RCC 7860 (cell line): Measurements from ENCODE around the gene RNF41.

ENCODE experiments used
- DNase-seq: peaks from one replicate; pipeline ENCODE4 v3.0.0-alpha.2; 2015; ENCODE audit warnings: low spot score
- FAIRE-seq: peaks from 2 replicates; lab custom pipeline; 2012; peaks lifted over from hg19 to GRCh38; lab: Jason Lieb, UNC

The RNF41 gene

DNA sequence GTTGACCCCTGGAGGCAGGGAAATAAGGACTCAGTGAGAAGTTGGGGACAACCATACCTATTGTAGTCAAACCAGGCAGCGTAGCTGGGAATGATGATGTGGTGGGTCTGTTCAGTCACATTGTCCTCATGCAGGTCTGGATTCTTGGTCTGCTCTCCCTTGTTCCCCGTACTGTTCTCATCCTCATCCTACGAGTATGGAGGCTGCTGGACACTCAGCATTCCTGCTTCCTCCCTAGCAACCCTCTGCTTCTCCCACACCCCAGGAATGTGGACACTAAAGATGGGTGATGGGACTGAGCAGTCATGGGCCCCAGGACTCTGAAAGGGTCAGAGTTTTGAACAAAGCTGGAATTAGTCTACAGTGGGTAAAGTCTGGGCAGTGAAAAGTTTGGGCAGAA lies 43.4 kb downstream of the RNF41 start:
- no peak for FAIRE-seq
- no peak for DNase-seq

GRCh38 chr12:56172839-56173238 lies 48.9 kb downstream of the RNF41 start:
- FAIRE-seq = no peak

GRCh38 chr12:56169229-56169759 lies 52.4 kb downstream of the RNF41 start:
- no peak for DNase-seq

More at GRCh38 chr12:56172839-56173238, 48.9 kb downstream of the RNF41 start:
- no peak for DNase-seq

DNA sequence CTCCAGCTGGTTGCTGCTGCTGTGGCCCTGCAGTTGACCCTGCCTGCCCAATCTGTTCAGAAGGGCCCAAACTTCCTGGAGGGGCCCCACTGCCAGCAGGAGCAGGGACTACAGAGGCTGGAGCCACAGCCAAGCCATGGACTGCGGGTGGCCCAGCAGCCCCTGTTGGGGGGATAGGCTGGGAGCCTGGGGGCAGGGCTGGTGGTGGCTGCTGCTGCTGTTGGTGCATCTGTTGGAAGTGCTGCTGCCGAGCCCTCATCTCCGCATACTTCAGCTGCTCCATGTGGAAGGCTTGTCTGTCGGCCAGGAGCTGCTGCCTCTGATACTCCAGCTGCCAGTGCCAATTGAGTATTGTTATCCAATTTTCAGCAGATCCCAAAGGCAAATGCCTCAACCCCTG lies 56.4 kb downstream of the RNF41 start:
- no peak for FAIRE-seq
- DNase-seq = no peak

More at GRCh38 chr12:56169229-56169759, 52.4 kb downstream of the RNF41 start:
- FAIRE-seq = no peak

- DNase-seq (no peak), FAIRE-seq (no peak)
These were observed 57.4 kb downstream of the RNF41 start for GRCh38 chr12:56164345-56164729.

DNA sequence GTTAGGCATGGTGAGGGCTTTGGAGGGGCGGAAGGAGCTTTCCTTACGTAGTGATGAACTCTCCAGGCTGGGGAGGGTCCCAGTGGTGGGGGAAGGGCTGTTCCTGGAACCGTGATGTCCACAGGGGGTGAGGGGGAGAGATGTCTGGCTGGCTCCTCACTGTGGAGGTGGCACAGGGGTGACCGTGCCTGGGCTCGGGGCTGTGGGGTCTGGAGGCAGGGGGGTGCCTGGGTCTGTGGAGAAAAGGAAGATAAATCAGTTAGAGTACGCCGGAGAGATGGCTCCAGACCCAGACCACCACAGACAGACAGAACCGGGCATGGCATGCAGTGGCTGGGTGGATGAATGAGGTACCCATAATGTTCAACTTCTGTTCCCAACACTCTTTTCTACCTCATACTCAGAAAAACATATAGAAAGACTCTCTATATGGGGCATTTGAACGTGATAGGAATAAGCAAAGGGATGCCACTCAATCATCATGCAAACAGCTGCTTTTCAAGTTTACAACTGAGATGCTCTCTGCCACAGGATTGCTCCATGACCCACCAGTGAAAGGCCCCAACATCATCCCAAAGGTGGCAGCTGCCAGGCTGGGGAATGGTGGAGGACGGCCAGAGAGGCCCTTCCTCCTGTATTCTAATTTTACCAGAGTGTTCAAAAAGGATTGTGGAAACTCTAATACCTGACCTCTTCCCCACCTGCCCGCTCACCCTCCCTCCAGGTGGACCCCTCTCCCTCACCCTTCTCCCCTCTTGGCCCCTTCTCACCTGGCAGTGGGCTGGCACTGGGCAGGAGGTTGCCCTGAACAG lies 58.0 kb downstream of the RNF41 start:
- no peak for DNase-seq
- FAIRE-seq = no peak

GRCh38 chr12:56162468-56163290 lies 59.0 kb downstream of the RNF41 start:
- no peak for DNase-seq
- FAIRE-seq = no peak

GRCh38 chr12:56161690-56162351 lies 59.9 kb downstream of the RNF41 start:
- FAIRE-seq = no peak
- no peak for DNase-seq

GRCh38 chr12:56160894-56161689 lies 60.6 kb downstream of the RNF41 start:
- DNase-seq (no peak), FAIRE-seq (no peak)

GRCh38 chr12:56160193-56160763 lies 61.4 kb downstream of the RNF41 start:
- DNase-seq = no peak
- FAIRE-seq = no peak

GRCh38 chr12:56159482-56160192 lies 62.1 kb downstream of the RNF41 start:
- DNase-seq = no peak
- no peak for FAIRE-seq

DNA sequence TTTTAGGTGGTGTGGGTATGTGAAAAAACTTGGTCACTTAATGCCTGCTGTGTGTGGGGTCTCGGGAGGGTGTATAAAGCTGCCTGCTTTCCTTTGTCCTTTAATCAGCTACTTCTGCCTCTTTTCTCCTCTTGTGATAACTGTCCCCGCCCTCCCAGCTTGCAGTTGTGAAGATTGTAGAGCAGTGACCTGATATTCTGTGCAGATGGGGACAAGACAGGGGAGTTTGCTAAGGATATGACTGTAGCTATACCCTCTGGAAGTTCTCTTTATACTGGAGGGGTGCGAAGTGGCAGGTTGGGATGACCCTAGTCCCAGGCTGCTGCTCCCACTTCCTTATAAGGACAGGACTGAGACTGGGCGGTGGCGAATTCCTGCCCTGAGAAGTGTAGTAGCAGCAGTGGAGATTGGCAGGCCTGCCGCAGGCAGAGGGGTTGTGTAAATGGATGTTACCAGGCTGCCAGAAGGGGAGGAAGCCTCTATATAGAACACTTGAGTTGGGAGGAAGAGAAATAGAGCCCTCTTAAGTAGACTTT lies 62.7 kb downstream of the RNF41 start:
- DNase-seq (peak; percentile 49), FAIRE-seq (no peak)

- no peak for FAIRE-seq
- peak; percentile 95 for DNase-seq
These were observed 63.4 kb downstream of the RNF41 start, which contains the start of gene MYL6 for GRCh38 chr12:56158029-56158925. TSS of gene MYL6 (plus strand) at chr12:56158359. CDS start at chr12:56158402, 43 bp downstream.

- peak; percentile 17 for FAIRE-seq
These were observed 64.3 kb downstream of the RNF41 start for GRCh38 chr12:56157201-56158028.

DNA sequence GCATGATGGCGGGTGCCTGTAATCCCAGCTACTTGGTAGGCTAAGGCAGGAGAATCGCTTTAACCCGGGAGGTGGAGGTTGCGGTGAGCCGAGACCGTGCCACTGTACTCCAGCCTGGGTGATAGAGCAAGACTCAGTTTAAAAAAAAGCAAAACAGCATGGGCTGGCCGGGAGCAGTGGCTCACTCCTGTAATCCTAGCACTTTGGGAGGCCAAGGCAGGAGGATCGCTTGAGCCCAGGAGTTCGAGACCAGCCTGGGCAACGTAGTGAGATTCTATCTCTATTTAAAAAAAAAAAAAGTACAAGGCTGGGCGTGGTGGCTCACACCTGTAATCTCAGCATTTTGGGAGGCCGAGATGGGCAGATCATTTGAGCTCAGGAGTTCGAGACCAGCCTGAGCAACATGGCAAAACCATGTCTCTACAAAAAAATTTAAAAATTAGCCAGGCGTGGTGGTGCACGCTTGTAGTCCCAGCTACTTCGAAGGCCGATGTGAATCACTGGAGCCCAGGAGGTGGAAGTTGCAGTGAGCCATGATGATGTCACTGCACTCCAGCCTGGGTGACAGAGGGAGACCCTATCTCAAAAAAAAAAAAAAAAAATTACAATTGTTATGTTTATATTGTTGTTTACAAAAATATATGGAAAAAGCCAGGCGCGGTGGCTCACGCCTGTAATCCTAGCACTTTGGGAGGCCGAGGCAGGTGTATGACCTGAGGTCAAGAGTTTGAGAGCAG lies 65.1 kb downstream of the RNF41 start:
- FAIRE-seq = peak; percentile 11
- peak; percentile 57 for DNase-seq

More at GRCh38 chr12:56157201-56158028, 64.3 kb downstream of the RNF41 start:
- DNase-seq = peak; percentile 75

DNA sequence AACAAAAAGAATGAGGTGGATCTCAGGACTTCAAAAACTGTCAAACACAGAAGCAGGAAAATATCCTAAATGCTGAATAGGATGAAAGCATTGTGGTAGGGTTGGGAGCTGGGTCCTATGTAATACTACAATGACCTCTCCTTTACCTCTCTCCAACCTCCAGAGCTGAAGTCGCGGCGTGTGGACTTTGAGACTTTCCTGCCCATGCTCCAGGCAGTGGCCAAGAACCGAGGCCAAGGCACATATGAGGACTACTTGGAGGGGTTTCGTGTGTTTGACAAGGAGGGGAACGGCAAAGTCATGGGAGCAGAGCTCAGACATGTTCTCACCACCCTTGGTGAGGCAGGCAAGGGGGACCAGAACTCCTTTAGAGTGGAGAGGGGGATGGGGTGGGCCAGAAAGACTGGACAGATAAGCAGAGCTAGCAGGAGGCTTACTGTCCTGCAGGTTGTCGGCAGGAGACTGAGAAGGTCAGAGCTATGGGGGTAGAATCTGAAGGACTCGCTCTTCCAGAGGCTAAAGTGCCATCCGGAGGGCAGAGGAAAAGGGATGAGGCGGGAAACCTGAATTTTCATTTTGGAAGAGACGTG lies 66.4 kb downstream of the RNF41 start:
- DNase-seq (no peak), FAIRE-seq (no peak)
